Natural killer cell (primary cell): ENCODE measurements around the gene TPSB2. TPM values are rescaled to one million over a fixed set of nuclear protein-coding genes. Genes with fewer than 3 reads are reported as not detected.

Experiments
- ATAC-seq, 3 donors: fragments of 150-1000 bp in 2 of 3; fragments of 200-7000 bp in 1 of 3; cut with Tn5 transposase; 1 replicate in 1 of 3; 2 replicates in 2 of 3; pipeline ENCODE4 v1.10.0; 2021; ENCODE audit warnings: mild to moderate bottlenecking in 2 of 3, moderate library complexity in 2 of 3
- DNase-seq, 2 donors: peaks; one replicate each; pipeline versions ENCODE4 v3.0.0 to v3.0.0-alpha.2; 2013 to 2021; ENCODE audit warnings: mixed read lengths in 1 of 2
- H3K27ac ChIP-seq: one replicate; pipeline ENCODE4 v1.5.1; 2013; ENCODE audit warnings: mild to moderate bottlenecking, low read length
- H3K27me3 ChIP-seq: one replicate; pipeline ENCODE4 v1.6.1; 2013; ENCODE audit warnings: low read length; ENCODE audit not compliant: control insufficient read depth, insufficient read depth
- H3K36me3 ChIP-seq: one replicate; pipeline ENCODE4 v1.6.1; 2013; ENCODE audit warnings: low read length; ENCODE audit not compliant: control insufficient read depth, insufficient read depth
- H3K4me1 ChIP-seq: one replicate; pipeline ENCODE4 v1.6.1; 2013; ENCODE audit warnings: low read length; ENCODE audit not compliant: control insufficient read depth, insufficient read depth
- H3K4me3 ChIP-seq: one replicate; pipeline ENCODE4 v1.5.1; 2013; ENCODE audit warnings: low read length
- H3K9me3 ChIP-seq: one replicate; pipeline ENCODE4 v1.6.1; 2013; ENCODE audit warnings: low read length; ENCODE audit not compliant: control insufficient read depth, insufficient read depth
- H3K27ac Mint-ChIP-seq, 2 donors: one replicate each; pipeline ENCODE4 v1.8.0; 2022; ENCODE audit warnings: mild to moderate bottlenecking in 2 of 2, mixed read lengths in 2 of 2, moderate library complexity in 1 of 2
- H3K27me3 Mint-ChIP-seq, 2 donors: one replicate each; pipeline ENCODE4 v1.8.0; 2022; ENCODE audit warnings: low read depth in 2 of 2, mixed read lengths in 2 of 2
- H3K36me3 Mint-ChIP-seq: one replicate; pipeline ENCODE4 v1.8.0; 2022; ENCODE audit warnings: mixed read lengths
- H3K4me1 Mint-ChIP-seq, 2 donors: one replicate each; pipeline ENCODE4 v1.8.0; 2022; ENCODE audit warnings: mixed read lengths in 2 of 2
- H3K4me3 Mint-ChIP-seq: one replicate; pipeline ENCODE4 v1.8.0; 2022; ENCODE audit warnings: mild to moderate bottlenecking, moderate library complexity, mixed read lengths
- H3K9me3 Mint-ChIP-seq, 2 donors: one replicate each; pipeline ENCODE4 v1.8.0; 2022; ENCODE audit warnings: mixed read lengths in 2 of 2
- WGBS: methylation state at CpG from one replicate; pipeline ENCODE4 v1.1.7; 2013; ENCODE audit warnings: missing lambda C conversion rate; ENCODE audit not compliant: insufficient coverage; 5-methylcytosine and 5-hydroxymethylcytosine counted together
- intact Hi-C: fragments of 100-400 bp; cut with micrococcal nuclease; formaldehyde crosslinking; loops from one replicate; pipeline ENCODE4 v1.14.2; 2022
- total RNA-seq, 4 donors: library from RNA; stranded (reverse); fragments of 120-200 nt in 1 of 4; gene quantifications; one replicate each; pipeline versions ENCODE4 v1.2.3 to v1.2.4, GENCODE V29; 2013 to 2022
- TF ChIP-seq, protein P1 (sequence below): fragments of 200-600 bp; IDR thresholded peaks from one replicate; pipeline ENCODE4 v1.8.0; 2022; ENCODE audit warnings: antibody characterized with exemption

Gene TPSB2
- total RNA-seq, 3 donors from 2014 or later (not counting 1 experiment from before 2014, with no cell fraction given): 12.6 TPM; not detected in 2

DNA sequence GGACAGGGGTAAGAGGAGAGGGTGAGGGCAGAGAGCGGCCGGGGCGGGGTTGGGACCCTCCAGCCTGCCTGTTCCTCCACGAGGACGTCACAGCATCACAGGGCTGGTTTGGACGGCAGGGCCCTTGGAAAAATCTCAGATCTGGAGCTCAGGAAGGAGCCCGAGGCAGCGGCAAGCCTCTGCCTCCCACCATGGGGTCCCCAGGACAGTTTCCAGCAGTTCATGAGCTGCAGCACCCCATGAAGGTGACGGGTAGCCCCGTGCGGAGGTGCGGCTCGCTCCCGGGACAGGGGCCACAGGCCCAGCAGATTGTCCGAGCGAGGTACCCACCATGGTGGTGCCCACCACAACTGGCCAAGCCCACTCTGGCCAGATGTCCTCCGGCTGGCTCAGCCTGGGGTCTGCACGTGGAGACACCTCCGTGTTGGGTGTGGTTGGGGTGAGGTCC lies 47.2 kb upstream of the TPSB2 start:
- no peaks in the 10 kb centered on the region for H3K4me1 ChIP-seq
- no peak overlapping the region for H3K27ac ChIP-seq
- intact Hi-C loops: no loop called here
- Mint-ChIP-seq H3K27ac (no peak overlapping the region), H3K9me3 (no peaks in the 10 kb centered on the region), H3K4me3 (no peak overlapping the region), H3K36me3 (no peaks in the 10 kb centered on the region), H3K27me3 (peaks cover 0 to 13% of the 10 kb centered on the region in 2 donors), H3K4me1 (peaks cover 0 to 4% of the 10 kb centered on the region in 2 donors)
- no peaks in the 10 kb centered on the region for H3K36me3 ChIP-seq
- no peak overlapping the region for H3K4me3 ChIP-seq
- ATAC-seq (no peak), DNase-seq (no peak)
- 76% methylated on average over 19 of the region's 19 CpGs for WGBS
- TF ChIP-seq, protein P1, sequence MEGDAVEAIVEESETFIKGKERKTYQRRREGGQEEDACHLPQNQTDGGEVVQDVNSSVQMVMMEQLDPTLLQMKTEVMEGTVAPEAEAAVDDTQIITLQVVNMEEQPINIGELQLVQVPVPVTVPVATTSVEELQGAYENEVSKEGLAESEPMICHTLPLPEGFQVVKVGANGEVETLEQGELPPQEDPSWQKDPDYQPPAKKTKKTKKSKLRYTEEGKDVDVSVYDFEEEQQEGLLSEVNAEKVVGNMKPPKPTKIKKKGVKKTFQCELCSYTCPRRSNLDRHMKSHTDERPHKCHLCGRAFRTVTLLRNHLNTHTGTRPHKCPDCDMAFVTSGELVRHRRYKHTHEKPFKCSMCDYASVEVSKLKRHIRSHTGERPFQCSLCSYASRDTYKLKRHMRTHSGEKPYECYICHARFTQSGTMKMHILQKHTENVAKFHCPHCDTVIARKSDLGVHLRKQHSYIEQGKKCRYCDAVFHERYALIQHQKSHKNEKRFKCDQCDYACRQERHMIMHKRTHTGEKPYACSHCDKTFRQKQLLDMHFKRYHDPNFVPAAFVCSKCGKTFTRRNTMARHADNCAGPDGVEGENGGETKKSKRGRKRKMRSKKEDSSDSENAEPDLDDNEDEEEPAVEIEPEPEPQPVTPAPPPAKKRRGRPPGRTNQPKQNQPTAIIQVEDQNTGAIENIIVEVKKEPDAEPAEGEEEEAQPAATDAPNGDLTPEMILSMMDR: no peak
- H3K27me3 ChIP-seq: no peaks in the 10 kb centered on the region
- no peaks in the 10 kb centered on the region for H3K9me3 ChIP-seq

DNA sequence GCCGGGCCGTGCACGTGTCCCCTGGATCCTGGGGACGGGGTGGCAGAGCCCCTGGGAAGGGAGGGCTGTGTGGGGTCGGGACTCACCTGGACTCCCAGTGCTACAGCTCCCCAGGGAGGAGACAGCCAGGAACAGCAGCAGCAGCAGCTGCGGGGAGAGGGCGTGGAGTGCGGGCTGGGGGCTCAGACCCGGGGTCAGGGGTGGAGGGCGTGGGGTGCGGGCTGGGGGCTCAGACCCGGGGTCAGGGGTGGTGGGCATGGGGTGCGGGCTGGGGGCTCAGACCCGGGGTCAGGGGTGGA lies 46.5 kb upstream of the TPSB2 start:
- intact Hi-C loops: no loop called here
- Histone ChIP-seq H3K4me3 (no peak overlapping the region), H3K9me3 (no peaks in the 10 kb centered on the region), H3K4me1 (peaks cover 5% of the 10 kb centered on the region), H3K36me3 (no peaks in the 10 kb centered on the region), H3K27ac (no peak overlapping the region), H3K27me3 (no peaks in the 10 kb centered on the region)
- Mint-ChIP-seq H3K27me3 (peaks cover 0 to 13% of the 10 kb centered on the region in 2 donors), H3K27ac (no peak overlapping the region), H3K9me3 (no peaks in the 10 kb centered on the region), H3K4me1 (peaks cover 0 to 5% of the 10 kb centered on the region in 2 donors), H3K4me3 (no peak overlapping the region), H3K36me3 (no peaks in the 10 kb centered on the region)
- DNase-seq (no peak), ATAC-seq (no peak)
- 91% methylated on average over 14 of the region's 14 CpGs for WGBS
- TF ChIP-seq, protein P1: no peak

DNA sequence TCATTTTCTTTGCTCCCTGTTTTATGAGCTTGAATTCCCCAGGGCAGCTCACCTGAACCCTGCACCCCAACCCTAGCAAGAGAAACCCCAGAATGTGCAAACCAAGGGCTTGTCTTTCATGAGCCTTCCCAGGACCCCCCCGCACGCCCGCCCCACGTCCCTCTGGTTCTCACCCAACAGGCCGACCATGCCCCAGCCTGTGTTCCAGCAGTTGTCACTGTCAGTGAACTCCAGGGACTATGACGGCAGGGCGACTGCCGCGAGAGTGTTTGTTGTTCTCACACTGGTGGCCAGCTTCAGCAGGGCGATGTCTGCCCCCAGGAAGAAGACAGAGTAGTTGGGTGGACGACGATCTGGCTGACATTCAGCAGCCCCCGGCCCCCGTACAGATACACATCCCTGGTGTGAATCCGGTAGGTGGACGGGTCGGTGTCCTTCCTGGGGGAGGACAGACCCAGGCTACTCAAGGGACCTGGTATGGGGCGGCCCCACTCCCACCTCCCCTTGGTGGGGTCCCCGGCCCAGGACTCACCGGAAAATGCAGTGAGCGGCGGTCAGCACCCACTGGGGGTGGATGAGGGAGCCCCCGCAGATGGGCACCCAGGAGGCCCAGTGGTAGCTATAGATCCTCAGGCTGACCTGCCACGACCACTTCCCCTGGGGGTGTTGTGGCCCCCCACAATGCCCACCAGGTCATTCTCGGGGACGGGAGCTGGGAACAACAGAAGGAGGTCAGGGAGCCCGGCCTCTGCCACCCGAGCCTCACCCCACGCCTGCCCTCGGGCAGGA lies 46.0 kb upstream of the TPSB2 start:
- peaks cover 0 to 10% of the 10 kb centered on the region in 2 donors for H3K4me1 Mint-ChIP-seq
- ATAC-seq: no peak
- no peak overlapping the region for H3K27ac Mint-ChIP-seq
- H3K36me3 ChIP-seq: no peaks in the 10 kb centered on the region
- no peaks in the 10 kb centered on the region for H3K36me3 Mint-ChIP-seq
- 81% methylated on average over 30 of the region's 30 CpGs for WGBS
- no peak overlapping the region for H3K27ac ChIP-seq
- DNase-seq: no peak
- H3K4me3 Mint-ChIP-seq: no peak overlapping the region
- H3K9me3 ChIP-seq: no peaks in the 10 kb centered on the region
- TF ChIP-seq, protein P1: no peak
- no peaks in the 10 kb centered on the region for H3K9me3 Mint-ChIP-seq
- H3K4me1 ChIP-seq: peaks cover 5% of the 10 kb centered on the region
- intact Hi-C loops: no loop called here
- H3K4me3 ChIP-seq: no peak overlapping the region
- H3K27me3 ChIP-seq: no peaks in the 10 kb centered on the region
- H3K27me3 Mint-ChIP-seq: peaks cover 0 to 18% of the 10 kb centered on the region in 2 donors

DNA sequence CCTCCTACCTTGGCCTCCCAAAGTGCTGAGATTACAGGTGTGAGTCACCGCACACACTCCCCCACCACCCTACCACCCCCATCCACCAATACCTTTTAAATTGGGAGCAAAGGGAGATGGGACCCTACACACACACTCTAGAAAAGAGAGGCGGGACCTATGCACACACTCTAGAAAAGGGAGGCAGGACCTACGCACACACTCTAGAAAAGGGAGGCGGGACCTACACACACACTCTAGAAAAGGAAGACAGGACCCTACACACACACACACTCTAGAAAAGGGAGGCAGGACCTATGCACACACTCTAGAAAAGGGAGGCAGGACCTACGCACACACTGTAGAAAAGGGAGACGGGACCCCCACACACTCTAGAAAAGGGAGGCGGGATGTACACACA lies 44.8 kb upstream of the TPSB2 start:
- WGBS: 86% methylated on average over 1 of the region's 7 CpGs
- intact Hi-C loops: no loop called here

More for the DNA sequence above, 44.8 kb upstream of the TPSB2 start:
- H3K4me3 ChIP-seq: no peak overlapping the region
- Mint-ChIP-seq H3K4me1 (peaks cover 0 to 10% of the 10 kb centered on the region in 2 donors), H3K4me3 (no peak overlapping the region), H3K9me3 (no peaks in the 10 kb centered on the region), H3K27ac (no peak overlapping the region), H3K27me3 (peaks cover 0 to 18% of the 10 kb centered on the region in 2 donors), H3K36me3 (no peaks in the 10 kb centered on the region)
- H3K4me1 ChIP-seq: peaks cover 5% of the 10 kb centered on the region
- TF ChIP-seq, protein P1: no peak
- ATAC-seq: no peak
- no peak for DNase-seq
- H3K36me3 ChIP-seq: no peaks in the 10 kb centered on the region
- no peaks in the 10 kb centered on the region for H3K27me3 ChIP-seq
- no peak overlapping the region for H3K27ac ChIP-seq
- no peaks in the 10 kb centered on the region for H3K9me3 ChIP-seq
